ENCODE results near the gene FAM83G.
"Not testable (repeated sequence)": the region's sequence is repeated elsewhere in the genome, so short reads cannot be mapped to it uniquely, and the experiment has no call there.

Gene FAM83G, protein sequence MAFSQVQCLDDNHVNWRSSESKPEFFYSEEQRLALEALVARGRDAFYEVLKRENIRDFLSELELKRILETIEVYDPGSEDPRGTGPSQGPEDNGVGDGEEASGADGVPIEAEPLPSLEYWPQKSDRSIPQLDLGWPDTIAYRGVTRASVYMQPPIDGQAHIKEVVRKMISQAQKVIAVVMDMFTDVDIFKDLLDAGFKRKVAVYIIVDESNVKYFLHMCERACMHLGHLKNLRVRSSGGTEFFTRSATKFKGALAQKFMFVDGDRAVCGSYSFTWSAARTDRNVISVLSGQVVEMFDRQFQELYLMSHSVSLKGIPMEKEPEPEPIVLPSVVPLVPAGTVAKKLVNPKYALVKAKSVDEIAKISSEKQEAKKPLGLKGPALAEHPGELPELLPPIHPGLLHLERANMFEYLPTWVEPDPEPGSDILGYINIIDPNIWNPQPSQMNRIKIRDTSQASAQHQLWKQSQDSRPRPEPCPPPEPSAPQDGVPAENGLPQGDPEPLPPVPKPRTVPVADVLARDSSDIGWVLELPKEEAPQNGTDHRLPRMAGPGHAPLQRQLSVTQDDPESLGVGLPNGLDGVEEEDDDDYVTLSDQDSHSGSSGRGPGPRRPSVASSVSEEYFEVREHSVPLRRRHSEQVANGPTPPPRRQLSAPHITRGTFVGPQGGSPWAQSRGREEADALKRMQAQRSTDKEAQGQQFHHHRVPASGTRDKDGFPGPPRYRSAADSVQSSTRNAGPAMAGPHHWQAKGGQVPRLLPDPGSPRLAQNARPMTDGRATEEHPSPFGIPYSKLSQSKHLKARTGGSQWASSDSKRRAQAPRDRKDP

DNA sequence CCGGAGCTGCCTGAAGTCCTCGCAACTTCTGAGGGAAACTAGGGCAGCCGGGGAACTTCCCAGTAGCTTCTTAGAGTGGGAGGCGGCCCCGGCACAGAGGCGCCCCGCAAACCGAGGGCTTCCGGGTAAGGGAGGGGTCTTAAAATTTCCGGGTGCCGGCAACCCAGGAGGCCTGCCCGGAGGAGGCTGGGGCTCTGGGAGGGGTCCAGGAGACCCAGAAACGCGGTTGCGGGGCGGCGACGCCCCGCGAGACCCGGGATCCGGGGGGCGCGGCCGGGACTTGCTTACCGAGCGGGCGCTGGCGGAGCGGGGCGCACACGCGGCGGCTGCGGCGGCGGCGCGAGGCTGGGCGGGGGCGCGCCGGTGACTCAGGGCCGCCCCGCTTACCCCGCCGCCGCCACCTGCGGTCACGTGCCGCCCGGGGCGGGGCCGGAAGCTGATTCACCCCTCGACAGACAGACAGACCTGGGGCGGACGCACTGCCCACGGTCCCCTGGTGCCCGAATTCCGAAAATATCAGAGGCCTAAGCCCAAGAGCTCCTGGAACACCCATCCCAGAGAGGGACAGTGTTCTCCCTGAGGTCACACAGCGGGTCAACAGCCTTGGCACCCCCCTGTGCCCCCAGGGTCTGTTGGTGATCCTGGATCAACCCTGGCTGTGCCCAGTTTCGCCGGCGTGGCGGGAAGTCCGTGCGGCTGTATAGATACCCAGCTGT, at the start of gene FAM83G:
TSS of gene FAM83G (minus strand) at position 344 of the 716 bp plus-strand sequence. CDS start 723 bp downstream, outside the sequence.
- peak; percentile 79 for DNase-seq (ENCODE audit: low spot score)

DNA sequence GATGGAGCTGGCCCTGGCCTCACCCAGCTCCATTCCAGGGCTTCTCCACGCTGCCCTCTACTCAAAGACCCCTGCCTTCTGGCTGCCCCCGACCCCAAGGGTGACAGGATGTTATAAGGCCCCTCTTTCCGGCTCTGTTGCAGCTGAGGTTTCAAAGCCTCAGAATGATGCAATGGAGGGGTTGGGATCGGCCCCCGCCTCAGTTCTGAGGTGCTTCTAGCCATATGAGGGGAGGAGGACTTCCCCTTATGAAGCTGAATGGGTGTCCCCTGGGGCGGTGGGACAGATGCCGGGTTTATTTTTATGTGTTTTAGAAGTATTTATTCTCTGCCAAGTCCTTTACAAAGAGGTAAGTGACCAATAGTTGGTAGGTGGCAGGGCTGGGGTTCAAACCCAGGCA, 44.3 kb upstream of the FAM83G start:
- not testable (repeated sequence) for DNase-seq (ENCODE audit: low spot score)

DNA sequence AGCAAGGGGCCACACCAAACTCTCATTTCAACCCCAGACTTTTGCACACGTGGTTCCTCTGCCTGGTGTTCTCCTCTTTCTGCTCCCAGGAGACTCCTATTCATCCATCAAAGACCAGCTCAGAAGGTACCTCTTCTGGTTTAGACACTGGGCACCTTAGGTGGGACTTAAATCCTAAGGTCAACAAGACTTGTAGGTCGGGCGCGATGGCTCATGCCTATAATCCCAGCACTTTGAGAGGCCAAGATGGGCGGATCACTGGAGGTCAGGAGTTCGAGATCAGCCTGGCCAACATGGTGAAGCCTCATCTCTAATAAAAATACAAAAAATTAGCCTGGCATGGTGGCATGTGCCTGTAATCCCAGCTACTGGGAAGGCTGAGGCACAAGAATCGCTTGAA, 42.9 kb upstream of the FAM83G start:
- DNase-seq (ENCODE audit: low spot score) = not testable (repeated sequence)

DNA sequence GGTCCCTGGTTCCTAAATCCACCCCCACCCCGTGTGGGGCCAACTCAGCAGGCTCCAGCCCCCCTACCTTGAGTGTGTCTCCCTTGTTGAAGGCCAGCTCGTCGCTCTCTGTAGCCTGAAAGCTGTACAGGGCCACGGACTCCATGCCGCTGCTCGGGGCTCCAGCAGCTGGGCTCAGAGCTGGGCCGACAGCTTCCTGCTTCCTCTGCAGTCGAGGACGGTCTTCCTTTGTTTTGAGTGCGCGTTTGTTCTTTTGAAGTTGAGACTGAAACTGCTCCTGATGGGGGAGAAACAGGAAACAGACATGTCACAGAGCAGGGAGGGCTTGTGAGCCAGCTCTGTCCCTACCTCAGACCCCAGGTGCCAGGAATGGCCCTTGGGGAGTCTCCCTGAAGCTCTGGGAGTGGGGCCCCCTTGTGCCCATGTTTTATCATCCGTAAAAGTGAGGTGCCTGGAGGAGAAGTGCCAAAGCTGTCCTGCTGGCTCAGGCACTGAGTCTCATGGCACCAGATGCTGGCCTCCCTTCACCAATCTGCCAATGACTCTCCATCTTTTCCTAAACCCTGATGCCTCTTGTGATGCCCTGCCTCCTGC, 42.3 kb upstream of the FAM83G start, which contains the start of gene GRAP:
TSS of gene GRAP (minus strand) at position 176 of the 594 bp plus-strand sequence. CDS start at position 145, 31 bp downstream.
- DNase-seq (ENCODE audit: low spot score) = not testable (repeated sequence)

DNA sequence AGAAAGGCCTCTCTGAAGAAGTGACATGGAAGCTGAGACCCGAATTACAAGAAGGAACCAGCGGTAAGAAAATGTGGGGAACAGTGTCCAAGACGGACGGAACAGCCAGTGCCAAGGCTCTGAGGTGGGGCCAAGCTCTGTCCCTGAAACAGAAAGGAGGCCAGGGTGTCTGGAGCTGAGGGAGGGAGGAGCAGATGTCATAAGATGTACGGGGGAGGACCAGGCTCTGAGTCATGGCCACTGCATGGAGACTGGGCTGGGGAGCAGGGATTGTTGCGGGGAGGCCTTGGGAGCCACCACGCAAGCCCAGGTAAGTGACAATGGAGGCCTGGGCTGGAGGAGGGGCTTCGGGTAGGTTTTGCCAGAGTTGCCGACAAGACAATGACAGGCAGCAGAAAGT, 40.1 kb upstream of the FAM83G start:
- DNase-seq (ENCODE audit: low spot score) = not testable (repeated sequence)

DNA sequence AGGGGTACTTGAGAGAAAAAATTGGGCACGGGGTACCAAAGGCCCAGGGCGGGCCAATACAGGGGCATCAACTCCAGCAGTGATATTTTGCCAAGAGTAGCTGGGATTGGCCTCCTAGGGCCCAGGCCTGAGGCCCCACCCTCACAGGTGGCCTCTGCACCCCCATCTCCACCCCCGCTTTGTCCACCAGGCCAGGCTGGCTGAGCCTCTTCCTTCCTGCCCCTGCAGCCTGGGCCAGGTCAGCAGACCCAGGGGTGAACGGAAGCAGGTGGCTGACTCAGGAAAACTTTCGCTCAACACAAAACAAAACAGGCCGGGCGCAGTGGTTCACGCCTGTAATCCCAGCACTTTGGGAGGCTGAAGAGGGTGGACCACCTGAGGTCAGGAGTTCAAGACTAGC, 38.5 kb upstream of the FAM83G start:
- not testable (repeated sequence) for DNase-seq (ENCODE audit: low spot score)

DNA sequence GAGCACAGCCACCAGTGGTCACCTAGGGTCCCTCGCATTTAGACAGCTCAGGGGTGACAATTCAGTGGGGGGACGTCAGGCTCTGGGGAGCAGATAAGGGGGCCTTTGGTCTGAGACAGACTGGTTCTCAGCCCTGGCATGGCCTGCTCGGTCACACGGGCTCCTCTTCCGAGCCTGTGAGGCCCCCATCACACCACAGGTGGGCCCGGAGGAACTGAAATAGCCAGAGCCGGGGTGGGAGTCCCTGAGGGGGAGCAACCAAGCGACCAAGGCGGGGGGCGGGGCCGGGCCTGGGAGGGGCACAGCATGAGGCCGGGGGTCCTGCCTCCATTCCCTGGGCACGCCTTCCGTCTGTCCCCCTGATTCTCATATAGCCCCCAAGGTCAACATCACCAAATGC, 37.8 kb upstream of the FAM83G start:
- not testable (repeated sequence) for DNase-seq (ENCODE audit: low spot score)

DNA sequence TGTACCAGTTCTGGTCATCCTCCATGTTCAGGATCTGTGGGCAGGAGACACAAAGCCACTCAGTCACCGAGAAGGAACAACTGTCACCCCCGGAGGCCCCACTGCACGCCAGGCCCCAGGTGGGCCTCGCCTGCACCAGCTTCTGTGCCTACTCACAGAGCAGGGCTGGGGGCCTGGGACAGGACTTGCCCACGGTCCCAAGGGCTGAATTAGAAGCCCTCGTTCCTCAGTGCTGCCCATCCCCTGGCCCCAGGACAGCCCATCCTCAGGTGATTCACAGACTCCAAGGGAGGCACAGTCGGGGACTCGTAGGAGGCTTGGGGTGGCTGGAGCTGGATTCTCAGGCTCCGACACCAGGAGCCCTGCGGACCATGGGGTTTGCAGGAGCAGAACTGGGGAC, 37.3 kb upstream of the FAM83G start:
- not testable (repeated sequence) for DNase-seq (ENCODE audit: low spot score)

DNA sequence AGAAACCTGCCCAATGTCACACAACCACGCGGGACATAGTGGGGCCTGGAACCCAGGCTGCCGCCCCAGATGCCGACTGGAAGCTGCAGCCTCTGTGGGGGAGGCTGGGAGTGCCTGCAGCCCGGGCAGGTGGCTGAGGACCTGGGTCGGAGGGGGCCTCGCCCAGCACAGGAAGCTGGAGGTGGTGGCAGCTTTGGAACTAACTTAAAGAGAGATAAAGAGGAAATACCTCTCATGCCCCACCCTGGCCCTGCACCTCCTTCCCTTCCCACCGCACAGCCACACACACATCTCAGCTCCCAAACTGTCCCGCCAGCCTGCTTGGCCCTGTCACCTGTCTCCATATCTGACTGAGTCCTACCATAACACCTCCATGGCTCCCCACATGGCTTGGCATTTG, 35.8 kb upstream of the FAM83G start:
- DNase-seq (ENCODE audit: low spot score) = not testable (repeated sequence)

DNA sequence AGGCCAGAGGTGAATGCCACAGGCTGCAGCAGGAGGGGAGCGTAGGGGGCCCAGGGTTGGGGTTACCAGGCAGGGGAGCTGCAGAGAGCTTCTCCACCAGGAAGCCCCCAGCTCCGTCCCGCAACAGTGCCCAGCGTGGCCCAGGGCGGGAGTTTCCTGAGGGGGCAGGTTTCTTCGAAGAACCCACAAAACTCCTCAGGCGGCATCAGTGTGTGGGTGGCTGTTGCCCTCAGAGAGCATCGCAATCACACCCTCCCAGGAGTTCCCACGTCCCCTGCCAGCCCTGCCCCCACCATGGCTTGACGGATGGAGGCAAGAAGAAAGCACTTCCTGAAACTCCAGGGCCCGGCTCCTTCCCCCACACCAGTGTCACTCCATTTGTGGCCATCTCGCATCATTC, 34.2 kb upstream of the FAM83G start:
- DNase-seq (ENCODE audit: low spot score) = not testable (repeated sequence)

DNA sequence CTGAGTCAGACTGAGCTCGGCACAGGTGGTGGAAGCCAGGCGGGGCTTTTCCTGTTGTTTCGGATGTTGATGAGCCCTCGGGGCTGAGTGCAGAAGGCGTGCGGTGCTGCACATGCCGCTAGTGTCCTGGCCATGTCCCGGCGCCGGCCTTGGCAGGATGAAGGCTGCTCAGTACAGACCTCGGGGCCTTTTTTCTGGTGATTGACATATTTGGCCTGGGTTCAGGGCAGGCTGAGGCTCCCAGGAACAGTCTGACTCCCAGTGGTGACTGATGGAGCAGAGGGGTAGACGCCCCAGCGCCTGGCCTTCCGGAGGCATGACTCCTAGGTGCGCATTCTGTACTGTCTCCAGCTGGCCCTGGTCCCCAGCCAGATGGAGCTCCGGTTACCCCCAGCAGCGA, 33.4 kb upstream of the FAM83G start:
- not testable (repeated sequence) for DNase-seq (ENCODE audit: low spot score)

DNA sequence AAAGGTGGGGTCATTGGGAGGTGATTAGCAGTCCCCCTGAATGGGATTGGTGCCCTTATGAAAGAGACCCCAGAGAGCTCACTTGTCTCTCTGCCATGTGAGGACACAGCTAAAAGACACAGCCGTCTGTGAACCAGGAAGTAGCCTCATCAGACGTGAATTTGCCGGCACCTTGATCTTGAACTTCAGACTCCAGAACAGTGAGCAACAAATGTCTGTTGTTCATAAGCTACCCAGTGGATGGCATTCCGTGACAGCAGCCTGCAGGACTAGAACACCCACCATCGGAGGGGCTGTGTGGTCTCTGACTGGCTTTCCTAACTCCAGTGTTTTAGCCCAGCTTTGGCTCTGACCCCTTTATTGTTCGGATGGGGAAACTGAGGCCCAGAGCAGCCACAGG, 33.0 kb upstream of the FAM83G start:
- DNase-seq (ENCODE audit: low spot score) = not testable (repeated sequence)

DNA sequence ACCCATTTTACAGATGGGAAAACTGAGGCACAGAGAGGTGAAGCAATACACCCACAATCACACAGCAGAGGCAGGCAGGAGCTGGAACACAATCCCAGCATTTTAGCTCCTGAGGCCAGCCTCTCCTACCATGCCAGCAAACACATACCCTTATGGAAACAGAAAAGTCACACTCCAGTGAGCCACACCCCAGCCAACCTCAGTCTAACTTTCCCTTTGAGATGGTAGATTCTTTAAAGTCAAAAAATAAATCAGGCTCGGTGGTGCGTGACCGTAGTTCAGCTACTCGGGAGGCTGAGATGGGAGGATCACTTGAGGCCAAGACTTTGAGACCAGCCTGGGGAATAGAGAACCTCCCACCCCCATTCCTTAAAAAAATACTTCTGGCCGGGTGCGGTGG, 31.6 kb upstream of the FAM83G start:
- not testable (repeated sequence) for DNase-seq (ENCODE audit: low spot score)

DNA sequence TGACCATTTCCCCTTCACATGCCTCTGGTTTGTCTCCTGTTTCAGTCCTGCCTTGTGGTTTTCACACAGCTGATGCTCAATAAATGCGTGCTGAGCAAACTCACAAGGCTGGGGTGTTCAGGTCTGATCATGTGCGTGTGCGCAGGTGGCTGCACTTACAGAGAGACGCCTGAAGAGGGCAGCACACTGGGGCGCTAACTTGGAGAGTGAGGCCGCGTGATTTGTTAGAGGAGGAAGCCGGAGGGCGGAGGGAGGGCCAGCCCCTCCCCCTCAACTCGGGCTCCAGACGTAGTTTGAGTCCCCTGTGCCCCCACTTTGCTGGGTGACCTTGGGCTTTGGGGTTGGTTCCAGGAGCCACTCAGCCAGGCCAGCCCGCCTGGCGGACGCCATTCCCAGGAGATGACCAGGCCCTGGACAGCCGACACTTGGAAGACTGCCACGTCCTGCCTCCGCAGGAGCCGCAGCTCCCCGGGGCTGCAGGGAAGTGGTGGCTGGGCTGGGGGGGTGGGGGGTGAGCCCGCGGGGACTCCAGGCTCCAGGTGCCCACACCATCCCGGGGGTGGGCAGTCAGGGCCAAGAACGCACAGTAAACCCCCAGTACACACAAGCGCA, 27.9 kb upstream of the FAM83G start:
- not testable (repeated sequence) for DNase-seq (ENCODE audit: low spot score)

DNA sequence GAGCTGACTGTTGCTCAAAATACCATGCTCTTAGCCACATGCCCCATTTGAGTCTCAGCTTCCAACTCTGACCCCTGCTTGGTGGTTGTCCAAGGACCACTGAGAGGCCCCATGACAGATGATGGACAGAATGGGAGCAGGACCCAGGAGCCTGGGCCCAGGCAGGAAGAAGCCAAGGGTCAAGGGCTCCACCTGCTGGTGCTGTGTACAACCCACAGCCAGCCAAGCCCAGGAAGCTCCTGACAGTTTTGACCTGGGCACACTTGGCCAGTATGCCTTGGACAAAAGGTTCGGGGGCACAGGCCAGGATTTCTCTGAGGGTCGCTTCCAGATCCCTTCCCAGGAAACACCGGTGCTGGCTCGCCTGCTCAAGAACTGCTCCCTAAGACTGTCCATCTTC, 27.2 kb upstream of the FAM83G start:
- not testable (repeated sequence) for DNase-seq (ENCODE audit: low spot score)

DNA sequence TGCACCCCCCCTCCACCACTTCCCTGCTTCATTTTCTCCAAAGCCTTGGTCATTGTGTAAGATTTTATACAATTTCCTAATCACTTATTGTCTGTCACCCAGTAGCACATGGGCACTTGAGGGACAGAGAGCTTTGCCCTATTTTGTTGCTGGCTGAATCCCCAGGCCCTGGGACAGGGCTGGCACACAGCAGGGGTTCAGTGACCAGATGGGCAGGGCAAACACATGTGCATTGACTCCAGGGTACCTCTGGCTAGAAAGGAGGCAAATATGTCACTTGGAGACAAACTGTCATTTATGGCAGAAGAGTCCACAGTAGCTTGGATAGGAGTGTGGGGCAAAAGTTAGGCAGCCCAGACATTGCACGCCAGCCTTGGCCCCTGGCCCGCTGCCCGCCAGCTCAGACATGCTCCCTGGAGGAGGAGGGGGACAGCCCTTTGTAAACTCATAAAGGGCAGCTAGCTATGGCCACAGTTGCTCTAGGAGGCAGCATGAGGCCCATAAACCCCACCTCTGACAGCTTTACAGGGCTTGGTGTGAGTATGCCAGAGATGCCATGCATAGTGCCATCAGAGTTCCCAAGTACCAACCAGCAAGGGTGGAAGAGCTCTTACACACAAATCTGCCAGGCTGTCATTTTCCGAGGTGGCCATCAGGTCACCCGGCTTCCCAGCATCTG, 26.3 kb upstream of the FAM83G start:
- DNase-seq (ENCODE audit: low spot score) = not testable (repeated sequence)

DNA sequence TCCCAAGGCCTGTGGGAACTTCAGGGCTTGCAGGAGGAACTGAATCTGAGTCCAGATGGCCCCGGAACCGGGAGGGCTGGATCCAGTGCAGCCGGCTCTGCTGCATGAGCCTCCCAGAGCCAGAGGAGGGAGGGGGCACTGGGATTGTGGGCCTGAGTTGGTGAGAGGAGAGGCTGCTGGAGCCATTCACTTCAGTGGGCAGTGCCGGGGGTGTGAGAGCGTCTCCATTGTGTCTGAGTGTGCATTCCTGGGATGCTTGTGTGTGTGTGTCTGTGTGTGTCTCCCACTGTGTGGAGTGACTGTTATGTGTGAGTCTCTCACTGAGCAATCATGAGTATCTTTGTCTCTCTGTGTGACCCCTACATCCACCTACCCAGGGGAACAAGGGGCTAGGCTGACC, 25.2 kb upstream of the FAM83G start:
- DNase-seq (ENCODE audit: low spot score) = not testable (repeated sequence)

DNA sequence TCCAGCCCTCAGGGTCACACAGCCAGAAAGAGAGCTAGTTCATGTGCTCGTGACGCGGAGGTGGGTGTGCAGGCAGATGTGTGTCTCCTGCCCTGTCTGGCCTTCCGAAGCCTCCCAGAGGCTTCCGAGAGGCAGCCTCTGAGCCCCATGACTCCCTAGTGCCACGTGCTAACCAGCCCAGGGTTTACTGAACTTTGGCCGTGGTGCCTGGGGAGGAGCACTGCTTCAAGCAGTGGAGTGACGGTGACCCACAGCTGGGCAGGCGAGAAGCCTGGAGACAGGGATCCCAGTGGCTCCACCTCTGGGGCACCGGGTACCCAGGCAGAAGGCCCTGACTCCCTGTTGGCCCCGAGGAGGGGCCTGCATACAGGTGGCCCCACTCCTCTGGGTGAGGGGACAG, 24.1 kb upstream of the FAM83G start:
- not testable (repeated sequence) for DNase-seq (ENCODE audit: low spot score)

DNA sequence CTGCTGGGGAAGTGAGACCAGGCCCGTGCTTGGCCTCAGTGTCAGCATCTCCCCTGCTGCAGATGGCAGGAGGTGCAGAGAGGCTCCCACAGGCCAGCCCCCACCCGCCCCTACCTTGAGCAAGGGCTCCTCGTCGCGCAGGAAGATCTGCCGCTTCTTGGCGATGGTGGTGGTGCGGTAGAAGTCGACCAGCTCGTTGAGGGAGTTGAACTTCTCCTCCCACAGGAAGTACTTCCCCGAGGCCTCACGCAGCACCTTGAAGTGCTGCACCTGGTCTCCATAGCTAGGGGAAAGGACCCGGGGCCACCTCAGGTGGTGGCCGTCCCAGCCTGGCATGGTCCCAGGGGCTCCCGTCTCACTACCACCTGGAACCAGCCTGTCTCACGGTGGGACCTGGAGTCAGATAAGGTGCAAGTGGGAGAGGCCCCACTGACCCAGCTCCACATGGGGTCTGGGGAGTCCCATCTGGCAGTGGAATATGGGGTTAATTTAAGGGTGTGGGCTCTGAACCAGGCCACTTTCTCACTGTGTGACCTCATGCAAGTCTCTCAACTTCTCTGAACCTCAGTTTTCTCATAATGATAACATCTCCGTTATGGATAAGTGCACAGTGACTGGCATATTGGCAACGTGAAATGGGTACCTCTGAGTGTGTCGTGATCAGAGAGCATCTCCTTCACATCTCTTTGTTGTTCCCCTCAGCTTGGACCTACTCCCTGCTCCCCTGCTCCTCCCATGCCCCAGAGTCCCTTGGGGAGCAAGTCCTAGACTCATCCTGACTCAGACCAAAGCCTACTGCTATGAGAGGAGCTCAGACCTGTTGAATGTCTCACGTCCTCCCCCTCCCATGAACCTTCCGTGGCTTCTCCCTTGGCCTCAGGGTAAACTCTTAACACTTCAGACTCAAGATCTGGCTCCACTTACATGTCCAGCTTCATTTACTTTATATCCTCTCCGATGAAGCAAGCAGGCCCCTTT, 19.8 kb upstream of the FAM83G start:
- DNase-seq (ENCODE audit: low spot score) = no peak
